HepG2 (cell line): ENCODE measurements around the gene MLYCD. TPM values are rescaled to one million over a fixed set of nuclear protein-coding genes. Genes with fewer than 3 reads are reported as not detected.

Experiments used
- ATF2 ChIP-seq: sonication (generic); formaldehyde crosslinking; IDR thresholded peaks from 2 replicates; pipeline ENCODE4 v1.4.0; 2020; ENCODE audit warnings: missing genetic modification reagents
- CBX5 ChIP-seq: sonication (generic); formaldehyde crosslinking; IDR thresholded peaks from 2 replicates; pipeline ENCODE4 v1.4.0; 2020; ENCODE audit warnings: missing genetic modification reagents, borderline replicate concordance
- FOXP1 ChIP-seq, 2 experiments: fragments of 450-650 bp in 1 of 2; IDR thresholded peaks; 2 replicates each; pipeline ENCODE4 v1.6.1; 2017 to 2018; ENCODE audit warnings: antibody characterized with exemption in 1 of 2
- GATAD2A ChIP-seq: IDR thresholded peaks from 2 replicates; pipeline ENCODE4 v1.6.1; 2016
- KLF6 ChIP-seq: IDR thresholded peaks from 2 replicates; pipeline ENCODE4 v1.8.0; 2016; ENCODE audit warnings: missing biosample characterization, missing genetic modification reagents
- MEIS2 ChIP-seq: sonication (generic); formaldehyde crosslinking; IDR thresholded peaks from 2 replicates; pipeline ENCODE4 v1.9.0; 2021; ENCODE audit warnings: mild to moderate bottlenecking, missing genetic modification reagents
- MLXIP ChIP-seq: sonication (generic); formaldehyde crosslinking; IDR thresholded peaks from 2 replicates; pipeline ENCODE4 v1.9.0; 2021; ENCODE audit warnings: missing genetic modification reagents, borderline replicate concordance
- SIX1 ChIP-seq: sonication (generic); formaldehyde crosslinking; IDR thresholded peaks from 2 replicates; pipeline ENCODE4 v1.4.0; 2020; ENCODE audit warnings: missing genetic modification reagents, borderline replicate concordance
- SOX13 ChIP-seq, 3 experiments: fragments of 450-650 bp in 1 of 3; sonication (generic) in 1 of 3; formaldehyde crosslinking in 1 of 3; IDR thresholded peaks in 2 of 3; conservative IDR thresholded peaks in 1 of 3; 2 replicates each; pipeline versions ENCODE4 v1.5.0 to v1.6.1; 2016 to 2020; ENCODE audit warnings: antibody characterized with exemption in 1 of 3, mild to moderate bottlenecking in 1 of 3, missing compliant biosample characterization in 1 of 3, missing genetic modification reagents in 1 of 3, moderate library complexity in 1 of 3
- TFE3 ChIP-seq: IDR thresholded peaks from 2 replicates; pipeline ENCODE4 v1.6.1; 2016
- WIZ ChIP-seq: sonication (generic); formaldehyde crosslinking; IDR thresholded peaks from 2 replicates; pipeline ENCODE4 v1.5.1; 2020; ENCODE audit warnings: mild to moderate bottlenecking, missing genetic modification reagents
- polyA plus RNA-seq, 8 experiments: library from polyadenylated mRNA; depleted of rRNA in 3 of 8; stranded (reverse) in 7 of 8; unstranded in 1 of 8; fragments of >200 nt; fragmentation: Illumina TruSeq in 4 of 8; extraction: Trizol in 4 of 8; gene quantifications; 2 replicates each; pipeline versions ENCODE4 v1.2.1 to v1.2.3, GENCODE V29; 2011 to 2016; ENCODE audit warnings: low read depth in 4 of 8, missing spikeins in 1 of 8, mixed read lengths in 1 of 8; ENCODE audit not compliant: insufficient read depth in 1 of 8
- total RNA-seq, 5 experiments: library from RNA; depleted of rRNA; stranded (reverse); fragments of >200 nt; fragmentation: Illumina TruSeq; extraction: Trizol; gene quantifications; 2 replicates each; pipeline ENCODE4 v1.2.3, GENCODE V29; 2016; ENCODE audit warnings: low read depth in 1 of 5

Gene MLYCD
- total and polyA plus RNA-seq, 2 of the 13 experiments (the other 11 are each of a cell fraction or from before 2014, with no cell fraction given), result 1.8 to 4.0 TPM

GRCh38 chr16:83947642-83948234, 48.8 kb downstream of the MLYCD start (continued):
- TF ChIP-seq KLF6 (CRISPR knock-in tag) (0 out of 2 replicates have a peak, but pooled peaks have one; percentile 14), MEIS2 (no peak), GATAD2A (CRISPR knock-in tag) (peak; percentile 57), MLXIP (CRISPR knock-in tag) (no peak), TFE3 (CRISPR knock-in tag) (peak; percentile 45; the same call in 1 of the 2 replicates), SIX1 (CRISPR knock-in tag) (no peak), CBX5 (no peak), FOXP1 (IDR thresholded peaks at IDR 0.05) (no peak), FOXP1 (CRISPR knock-in tag; IDR thresholded peaks at IDR 0.05) (0 out of 2 replicates have a peak, but pooled peaks have one; percentile 22), WIZ (no peak), ATF2 (CRISPR knock-in tag) (no peak), SOX13 (IDR thresholded peaks at IDR 0.05) (peak; percentile 18; the same call in 1 of the 2 replicates), SOX13 (CRISPR knock-in tag; conservative IDR thresholded peaks at IDR 0.05 in 1 of 2, IDR thresholded peaks at IDR 0.05 in 1 of 2) (peak in 1 of 2 experiments; percentile 52; a peak in 2 of 4 replicates)
- TF ChIP-seq, all 625 proteins: peak for 72
